Thyroid gland (tissue), 4 donors: Measurements from ENCODE around the gene AFF3. TPM values are rescaled to one million over a fixed set of nuclear protein-coding genes. Genes with fewer than 3 reads are reported as not detected.

ENCODE experiments used
- DNase-seq, 2 donors: peaks; one replicate each; pipeline ENCODE4 v3.0.0-alpha.2; 2019
- H3K27ac ChIP-seq, 3 donors: fragments of 200-600 bp; sonication (generic); 1 replicate in 2 of 3; 2 replicates in 1 of 3; pipeline ENCODE4 v1.5.1; 2016 to 2019; ENCODE audit warnings: mild to moderate bottlenecking in 1 of 3, moderate library complexity in 1 of 3
- H3K27me3 ChIP-seq: fragments of 200-600 bp; sonication (generic); one replicate; pipeline ENCODE4 v1.5.1; 2019
- H3K36me3 ChIP-seq, 2 donors: fragments of 200-600 bp; sonication (generic); one replicate each; pipeline ENCODE4 v1.5.1; 2016 to 2019
- H3K4me1 ChIP-seq, 2 donors: fragments of 200-600 bp; sonication (generic); one replicate each; pipeline ENCODE4 v1.5.1; 2017 to 2019
- H3K4me3 ChIP-seq, 3 donors: fragments of 200-600 bp; sonication (generic); replicated peaks in 1 of 3; 1 replicate in 2 of 3; 2 replicates in 1 of 3; pipeline ENCODE4 v1.5.1; 2016; ENCODE audit warnings: mild to moderate bottlenecking in 1 of 3
- H3K9me3 ChIP-seq: fragments of 200-600 bp; sonication (generic); one replicate; pipeline ENCODE4 v1.5.1; 2017
- CTCF ChIP-seq, 6 experiments: fragments of 200-600 bp in 3 of 6; fragments of 450-650 bp in 3 of 6; sonication (generic) in 3 of 6; IDR thresholded peaks; one replicate each; pipeline ENCODE4 v1.5.1; 2016 to 2019; ENCODE audit warnings: antibody characterized with exemption in 6 of 6, mild to moderate bottlenecking in 2 of 6, inconsistent platforms in 1 of 6, moderate library complexity in 1 of 6
- POLR2A ChIP-seq, 2 donors: fragments of 450-650 bp; IDR thresholded peaks; one replicate each; pipeline ENCODE4 v1.6.1; 2017; ENCODE audit warnings: antibody characterized with exemption in 2 of 2, mild to moderate bottlenecking in 2 of 2, moderate library complexity in 1 of 2
- WGBS, 2 donors: methylation state at CpG; one replicate each; pipeline ENCODE4 v1.1.5; 2017; 5-methylcytosine and 5-hydroxymethylcytosine counted together
- intact Hi-C: fragments of 100-400 bp; cut with DNase I; formaldehyde crosslinking; loops from one replicate; pipeline ENCODE4 v1.15.1; 2023
- total RNA-seq, 4 donors: library from RNA; depleted of rRNA; stranded (reverse); fragments of >200 nt; gene quantifications; one replicate each; pipeline ENCODE4 v1.2.3, GENCODE V29; 2016

The AFF3 gene
- total RNA-seq, 4 donors from 2014 or later: 0.54 to 2.6 (median 1.1) TPM

DNA sequence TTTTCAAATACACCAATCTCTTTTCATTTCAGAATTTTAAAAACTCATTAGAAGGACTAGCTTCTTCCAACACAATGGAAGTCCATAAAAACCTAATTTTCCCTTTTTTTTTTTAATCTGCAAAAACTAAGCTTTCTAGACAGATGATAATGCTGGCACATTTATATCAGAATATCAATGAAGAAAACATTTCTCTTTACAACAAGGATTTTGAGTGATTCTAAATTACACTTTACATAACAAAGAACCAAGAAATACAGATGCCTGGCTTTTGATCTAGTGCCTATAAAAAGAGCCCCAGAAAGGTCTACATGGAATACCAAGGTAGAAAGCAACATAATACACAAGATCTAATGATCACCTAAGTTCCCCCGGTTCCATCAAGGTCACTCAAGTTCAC, 108.0 kb downstream of the AFF3 start:
- 94 to 97% methylated on average over 1 of the region's 1 CpG for WGBS, 2 donors

GRCh38 chr2:100033976-100034375, 108.4 kb downstream of the AFF3 start:
- DNase-seq: no peak
- Histone ChIP-seq H3K27me3 (no peaks in the 10 kb centered on the region), H3K36me3 (no peaks in the 10 kb centered on the region), H3K27ac (no peak overlapping the region), H3K4me1 (no peaks in the 10 kb centered on the region), H3K4me3 (no peak overlapping the region), H3K9me3 (no peaks in the 10 kb centered on the region)
- 91 to 92% methylated on average over 2 of the region's 2 CpGs for WGBS, 2 donors
- intact Hi-C loops: no loop called here
- TF ChIP-seq POLR2A (IDR thresholded peaks at IDR 0.05): no peak
- no peak for TF ChIP-seq CTCF (IDR thresholded peaks at IDR 0.05)

More for the DNA sequence above, 108.0 kb downstream of the AFF3 start:
- H3K9me3 ChIP-seq: no peaks in the 10 kb centered on the region
- no peaks in the 10 kb centered on the region for H3K4me1 ChIP-seq
- no peak overlapping the region for H3K27ac ChIP-seq
- H3K4me3 ChIP-seq: no peak overlapping the region
- intact Hi-C loops: no loop called here
- TF ChIP-seq CTCF (IDR thresholded peaks at IDR 0.05) (no peak), POLR2A (IDR thresholded peaks at IDR 0.05) (no peak)
- no peak for DNase-seq
- no peaks in the 10 kb centered on the region for H3K36me3 ChIP-seq
- no peaks in the 10 kb centered on the region for H3K27me3 ChIP-seq

- no peaks in the 10 kb centered on the region for H3K4me1 ChIP-seq
- H3K27ac ChIP-seq: no peak overlapping the region
- H3K27me3 ChIP-seq: no peaks in the 10 kb centered on the region
- intact Hi-C loops: no loop called here
- no peak overlapping the region for H3K4me3 ChIP-seq
- TF ChIP-seq CTCF (IDR thresholded peaks at IDR 0.05): no peak
- TF ChIP-seq POLR2A (IDR thresholded peaks at IDR 0.05): no peak
- H3K36me3 ChIP-seq: no peaks in the 10 kb centered on the region
- no peaks in the 10 kb centered on the region for H3K9me3 ChIP-seq
- 88 to 91% methylated on average over 2 of the region's 2 CpGs for WGBS, 2 donors
- DNase-seq: no peak
Observed at GRCh38 chr2:100031604-100032003, 110.8 kb downstream of the AFF3 start.

DNA sequence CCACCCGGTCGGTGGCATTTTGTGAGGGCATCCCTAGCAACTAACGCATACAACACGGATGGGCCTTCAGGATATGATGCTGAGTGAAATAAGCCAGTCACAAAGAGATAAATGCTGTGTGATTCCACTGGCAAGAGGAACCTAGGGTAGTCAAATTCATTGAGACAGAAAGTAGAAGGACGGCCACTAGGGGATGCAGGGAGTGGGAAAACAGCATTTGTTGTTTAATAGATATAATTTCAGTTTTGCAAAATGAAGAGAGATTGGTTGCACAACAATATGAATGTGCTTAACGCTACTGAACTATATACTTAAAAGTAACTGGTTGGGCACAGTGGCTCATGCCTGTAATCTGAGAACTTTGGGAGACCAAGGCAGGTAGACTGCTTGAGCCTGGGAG, 112.9 kb downstream of the AFF3 start:
- no peaks in the 10 kb centered on the region for H3K27me3 ChIP-seq
- H3K4me3 ChIP-seq: no peak overlapping the region
- no peaks in the 10 kb centered on the region for H3K9me3 ChIP-seq
- no peaks in the 10 kb centered on the region for H3K36me3 ChIP-seq
- no peak for DNase-seq
- no peaks in the 10 kb centered on the region for H3K4me1 ChIP-seq
- H3K27ac ChIP-seq: no peak overlapping the region
- TF ChIP-seq POLR2A (IDR thresholded peaks at IDR 0.05) (no peak), CTCF (IDR thresholded peaks at IDR 0.05) (no peak)
- 89 to 92% methylated on average over 6 of the region's 6 CpGs for WGBS, 2 donors
- intact Hi-C loops: no loop called here

DNA sequence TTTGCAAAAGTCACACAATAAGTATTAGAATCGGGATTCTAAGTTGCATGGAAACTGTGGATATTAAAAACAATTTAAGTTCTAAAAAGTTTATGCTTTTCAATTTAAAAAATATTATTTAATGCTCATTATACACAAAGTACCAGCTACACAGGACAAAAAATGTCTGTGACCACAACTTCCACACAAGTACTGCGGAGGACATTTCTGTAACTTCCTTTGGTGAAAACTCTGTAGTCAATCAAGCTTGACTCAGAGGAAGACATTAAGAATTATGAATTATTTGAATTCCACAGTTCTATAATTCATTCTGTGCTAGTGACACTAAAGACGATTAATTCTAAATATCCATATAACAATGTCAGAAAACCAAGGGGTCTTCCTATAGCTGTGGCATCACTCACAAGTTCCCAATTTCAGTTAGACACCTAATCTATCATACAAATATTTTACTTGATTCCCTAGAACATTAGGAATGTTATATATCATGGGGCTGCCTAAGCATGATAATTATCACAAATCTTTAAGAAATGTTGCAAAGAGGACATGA, 120.5 kb downstream of the AFF3 start:
- TF ChIP-seq CTCF (IDR thresholded peaks at IDR 0.05) (no peak), POLR2A (IDR thresholded peaks at IDR 0.05) (no peak)
- Histone ChIP-seq H3K27ac (no peak overlapping the region), H3K4me1 (no peaks in the 10 kb centered on the region), H3K36me3 (no peaks in the 10 kb centered on the region), H3K9me3 (no peaks in the 10 kb centered on the region), H3K27me3 (no peaks in the 10 kb centered on the region), H3K4me3 (no peak overlapping the region)
- no peak for DNase-seq
- WGBS, 2 donors: 86 to 92% methylated on average over 3 of the region's 3 CpGs
- intact Hi-C loops: no loop called here
